ENCODE measurements around the gene GGT6. TPM values are rescaled to one million over a fixed set of nuclear protein-coding genes. Genes with fewer than 3 reads are reported as not detected.
A peak's percentile ranks its signal among the peaks of the same experiment; 100 is the strongest.

GGT6 gene
- polyA plus RNA-seq, 1 of the 3 experiments (the other 2 are of a cell fraction) = not detected

- no peaks in the 10 kb centered on the region for H3K36me3 ChIP-seq (replicated peaks in 1 of 2; ENCODE audit: control insufficient read depth in 1 of 2, insufficient read depth in 2 of 2, low read length in 1 of 2)
- H4K20me1 ChIP-seq (ENCODE audit: insufficient read depth) = no peaks in the 10 kb centered on the region
- no peaks in the 10 kb centered on the region for H3K79me2 ChIP-seq (ENCODE audit: insufficient read depth)
- H2AFZ ChIP-seq (ENCODE audit: low read depth) = peak overlapping the region; percentile 66
- H3K9me3 ChIP-seq = no peaks in the 10 kb centered on the region
- H3F3A ChIP-seq (replicated peaks; ENCODE audit: insufficient read depth) = no peaks in the 10 kb centered on the region
- no peak overlapping the region for H3K27ac ChIP-seq (ENCODE audit: low read depth in 2 of 2, low read length in 1 of 2)
- no peaks in the 10 kb centered on the region for H3K4me1 ChIP-seq (ENCODE audit: control insufficient read depth in 1 of 2, insufficient read depth in 2 of 2, low read depth in 1 of 2, low read length in 1 of 2)
- H3K4me3 ChIP-seq (ENCODE audit: low read depth in 2 of 2, low read length in 1 of 2) = peak overlapping the region in 1 of 2 experiments; percentile 12; a peak in 1 of 4 replicates
- peak; percentile 78 for DNase-seq
- 22% methylated on average over 16 of the region's 16 CpGs for WGBS (ENCODE audit: low lambda C conversion rate)
- CTCF ChIA-PET = interaction anchor here (0.6 to 6.8 kb wide), 37 partner anchors 8 to 350 kb away, joined by 3 to 237 read pairs (median 4); partner anchors contain the start of genes SMTNL2, SPNS2 and SPNS3
- H3K9me2 ChIP-seq = no peaks in the 10 kb centered on the region
- POLR2A ChIA-PET = interaction anchor here (0.6 kb wide), 1 partner anchor 12 kb away, joined by 3 read pairs; no protein-coding TSS in a partner anchor
- H3K27me3 ChIP-seq (ENCODE audit: insufficient read depth) = peaks cover 5% of the 10 kb centered on the region; the same call in 1 of the 2 replicates
- H3K9ac ChIP-seq = no peak overlapping the region
- no peak overlapping the region for H3K4me2 ChIP-seq
- TF ChIP-seq, protein P1, sequence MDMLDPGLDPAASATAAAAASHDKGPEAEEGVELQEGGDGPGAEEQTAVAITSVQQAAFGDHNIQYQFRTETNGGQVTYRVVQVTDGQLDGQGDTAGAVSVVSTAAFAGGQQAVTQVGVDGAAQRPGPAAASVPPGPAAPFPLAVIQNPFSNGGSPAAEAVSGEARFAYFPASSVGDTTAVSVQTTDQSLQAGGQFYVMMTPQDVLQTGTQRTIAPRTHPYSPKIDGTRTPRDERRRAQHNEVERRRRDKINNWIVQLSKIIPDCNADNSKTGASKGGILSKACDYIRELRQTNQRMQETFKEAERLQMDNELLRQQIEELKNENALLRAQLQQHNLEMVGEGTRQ (IDR thresholded peaks at IDR 0.05; ENCODE audit: borderline replicate concordance, low read depth, low read length) = no peak
- TF ChIP-seq EZH2phosphoT487 (IDR thresholded peaks at IDR 0.05; ENCODE audit: borderline replicate concordance, low read depth) (no peak), NFIC (IDR thresholded peaks at IDR 0.05; ENCODE audit: borderline replicate concordance) (no peak), RCOR1 (IDR thresholded peaks at IDR 0.05; ENCODE audit: low read length) (no peak), GABPA (IDR thresholded peaks at IDR 0.05; ENCODE audit: low read depth) (no peak), TEAD4 (IDR thresholded peaks at IDR 0.05; ENCODE audit: borderline replicate concordance, insufficient read depth) (no peak), TAF1 (IDR thresholded peaks at IDR 0.05; ENCODE audit: borderline replicate concordance, low read depth, low read length) (peak; percentile 35; the same call in 1 of the 2 replicates), FOXJ3 (CRISPR knock-in tag; IDR thresholded peaks at IDR 0.05) (0 out of 2 replicates have a peak, but pooled peaks have one; percentile 49), MXI1 (IDR thresholded peaks at IDR 0.05; ENCODE audit: low read depth, low read length) (peak; percentile 77; the same call in 1 of the 2 replicates), MEF2A (IDR thresholded peaks at IDR 0.05; ENCODE audit: borderline replicate concordance, low read depth) (no peak), POLR2AphosphoS5 (IDR thresholded peaks at IDR 0.05; ENCODE audit: low read depth, low read length) (no peak), FOSL2 (IDR thresholded peaks at IDR 0.05; ENCODE audit: borderline replicate concordance, low read depth) (no peak), JUND (IDR thresholded peaks at IDR 0.05) (no peak), PBX3 (IDR thresholded peaks at IDR 0.05) (0 out of 2 replicates have a peak, but pooled peaks have one; percentile 5), SMC3 (IDR thresholded peaks at IDR 0.05; ENCODE audit: low read depth, low read length) (peak; percentile 61), RAD21 (IDR thresholded peaks at IDR 0.05; ENCODE audit: low read length) (peak; percentile 69), RFX5 (IDR thresholded peaks at IDR 0.05; ENCODE audit: low read length) (0 out of 2 replicates have a peak, but pooled peaks have one; percentile 36), FOXM1 (IDR thresholded peaks at IDR 0.05; ENCODE audit: low read depth) (no peak), USF1 (IDR thresholded peaks at IDR 0.05; ENCODE audit: borderline replicate concordance, low read depth) (no peak), ELF1 (IDR thresholded peaks at IDR 0.05) (no peak), SIN3A (IDR thresholded peaks at IDR 0.05; ENCODE audit: borderline replicate concordance, low read depth, low read length) (peak; percentile 60; the same call in 1 of the 2 replicates), GATA2 (CRISPR knock-in tag; IDR thresholded peaks at IDR 0.05) (no peak), EP300 (IDR thresholded peaks at IDR 0.05; ENCODE audit: borderline replicate concordance in 1 of 2, low read depth in 1 of 2, low read length in 1 of 2) (no peak), CTCF (IDR thresholded peaks at IDR 0.05) (peak; percentile 85)
- TF ChIP-seq, protein P2, sequence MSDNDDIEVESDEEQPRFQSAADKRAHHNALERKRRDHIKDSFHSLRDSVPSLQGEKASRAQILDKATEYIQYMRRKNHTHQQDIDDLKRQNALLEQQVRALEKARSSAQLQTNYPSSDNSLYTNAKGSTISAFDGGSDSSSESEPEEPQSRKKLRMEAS (IDR thresholded peaks at IDR 0.05; ENCODE audit: low read depth) = peak; percentile 93
Measured at GRCh38 chr17:4565209-4566141, 5.1 kb upstream of the GGT6 start.

Measured in SK-N-SH (cell line).